ENCODE data around the gene RNLS. TPM values are rescaled to one million over a fixed set of nuclear protein-coding genes. Genes with fewer than 3 reads are reported as not detected.

RNLS gene
- total RNA-seq, 2 experiments from 2014 or later: not detected

- Histone ChIP-seq H3K27ac (ENCODE audit: low read depth, low read length, poor library complexity, severe bottlenecking) (no peak overlapping the region), H2AFZ (ENCODE audit: low read length) (peak overlapping the region; percentile 11; the same call in 1 of the 2 replicates)
- intact Hi-C loops (cut with micrococcal nuclease; ENCODE audit: unreplicated experiment): loop anchor here (2.0 to 5.0 kb wide), 3 partner anchors 97 to 429 kb away; partner anchors contain the start of genes KLLN and PTEN
These were observed 291.6 kb downstream of the RNLS start for GRCh38 chr10:88291289-88292184.

GRCh38 chr10:88289342-88289741, 293.8 kb downstream of the RNLS start:
- peak overlapping the region; percentile 10 for H3K4me2 ChIP-seq (ENCODE audit: low read length)
- DNase-seq (ENCODE audit: low spot score): peak; percentile 34
- ChIA-PET CTCF (ENCODE audit: unreplicated experiment) (interaction anchor here (0.5 kb wide), 1 partner anchor 107 kb away, joined by 3 read pairs; no protein-coding TSS in a partner anchor), POLR2A (interaction anchor here (0.6 to 2.4 kb wide), 6 partner anchors 9 to 415 kb away, joined by 3 to 6 read pairs (median 4); no protein-coding TSS in a partner anchor)
- H3K79me2 ChIP-seq (ENCODE audit: insufficient read depth, low read depth, low read length): no peaks in the 10 kb centered on the region
- no TSS peak for BruUV-seq (replicated peaks)
- TF ChIP-seq EZH2phosphoT487 (IDR thresholded peaks at IDR 0.05; ENCODE audit: borderline replicate concordance, low read depth, low read length): no peak
- H3K36me3 ChIP-seq (ENCODE audit: insufficient read depth, low read length): no peaks in the 10 kb centered on the region
- intact Hi-C loops (cut with micrococcal nuclease; ENCODE audit: unreplicated experiment): no loop called here
- H2AFZ ChIP-seq (ENCODE audit: low read length): peak overlapping the region; percentile 62
- H3K9me3 ChIP-seq (ENCODE audit: low read length): no peaks in the 10 kb centered on the region
- no peaks in the 10 kb centered on the region for H4K20me1 ChIP-seq (ENCODE audit: insufficient read depth, low read length)
- H3K4me3 ChIP-seq (ENCODE audit: low read depth, low read length, poor library complexity, severe bottlenecking): no peak overlapping the region
- H3K9me2 ChIP-seq (ENCODE audit: insufficient read depth, low read length): no peaks in the 10 kb centered on the region
- peaks cover 43% of the 10 kb centered on the region for H3K4me1 ChIP-seq (ENCODE audit: insufficient read depth, low read length, poor library complexity, severe bottlenecking)
- no peak overlapping the region for H3K27ac ChIP-seq (ENCODE audit: low read depth, low read length, poor library complexity, severe bottlenecking)

More at GRCh38 chr10:88291289-88292184, 291.6 kb downstream of the RNLS start:
- no peaks in the 10 kb centered on the region for H3K9me2 ChIP-seq (ENCODE audit: insufficient read depth, low read length)
- H3K36me3 ChIP-seq (ENCODE audit: insufficient read depth, low read length): no peaks in the 10 kb centered on the region
- ChIA-PET CTCF (ENCODE audit: unreplicated experiment) (interaction anchor here (0.5 to 1.3 kb wide), 6 partner anchors 9 to 356 kb away, joined by 3 to 4 read pairs (median 3); no protein-coding TSS in a partner anchor), POLR2A (interaction anchor here (0.6 to 6.0 kb wide), 13 partner anchors 10 to 472 kb away, joined by 3 to 46 read pairs (median 3); no protein-coding TSS in a partner anchor)
- no peak overlapping the region for H3K4me3 ChIP-seq (ENCODE audit: low read depth, low read length, poor library complexity, severe bottlenecking)
- TF ChIP-seq EZH2phosphoT487 (IDR thresholded peaks at IDR 0.05; ENCODE audit: borderline replicate concordance, low read depth, low read length) (no peak), CTCF (conservative IDR thresholded peaks at IDR 0.05; ENCODE audit: low read length) (peak; percentile 73)
- H3K4me2 ChIP-seq (ENCODE audit: low read length): peak overlapping the region; percentile 38
- no peaks in the 10 kb centered on the region for H3K9me3 ChIP-seq (ENCODE audit: low read length)
- no peaks in the 10 kb centered on the region for H3K79me2 ChIP-seq (ENCODE audit: insufficient read depth, low read depth, low read length)
- peaks cover 46% of the 10 kb centered on the region for H3K4me1 ChIP-seq (ENCODE audit: insufficient read depth, low read length, poor library complexity, severe bottlenecking)
- DNase-seq (ENCODE audit: low spot score): peak; percentile 67
- H4K20me1 ChIP-seq (ENCODE audit: insufficient read depth, low read length): no peaks in the 10 kb centered on the region
- no TSS peak for BruUV-seq (replicated peaks)

- no peaks in the 10 kb centered on the region for H3K79me2 ChIP-seq (ENCODE audit: insufficient read depth, low read depth, low read length)
- H2AFZ ChIP-seq (ENCODE audit: low read length): peak overlapping the region; percentile 62
- H3K4me2 ChIP-seq (ENCODE audit: low read length): peak overlapping the region; percentile 10; the same call in 1 of the 2 replicates
- H3K4me3 ChIP-seq (ENCODE audit: low read depth, low read length, poor library complexity, severe bottlenecking): no peak overlapping the region
- ChIA-PET CTCF (ENCODE audit: unreplicated experiment) (no interaction called here), POLR2A (interaction anchor here (0.9 to 2.4 kb wide), 7 partner anchors 8 to 102 kb away, joined by 3 to 7 read pairs (median 4); no protein-coding TSS in a partner anchor)
- H3K9me3 ChIP-seq (ENCODE audit: low read length): no peaks in the 10 kb centered on the region
- H3K27ac ChIP-seq (ENCODE audit: low read depth, low read length, poor library complexity, severe bottlenecking): no peak overlapping the region
- no peaks in the 10 kb centered on the region for H4K20me1 ChIP-seq (ENCODE audit: insufficient read depth, low read length)
- no peaks in the 10 kb centered on the region for H3K9me2 ChIP-seq (ENCODE audit: insufficient read depth, low read length)
- no peaks in the 10 kb centered on the region for H3K36me3 ChIP-seq (ENCODE audit: insufficient read depth, low read length)
- BruUV-seq (replicated peaks): no TSS peak
- TF ChIP-seq CTCF (conservative IDR thresholded peaks at IDR 0.05; ENCODE audit: low read length) (no peak), EZH2phosphoT487 (IDR thresholded peaks at IDR 0.05; ENCODE audit: borderline replicate concordance, low read depth, low read length) (no peak)
- peak; percentile 62 for DNase-seq (ENCODE audit: low spot score)
- intact Hi-C loops (cut with micrococcal nuclease; ENCODE audit: unreplicated experiment): no loop called here
- H3K4me1 ChIP-seq (ENCODE audit: insufficient read depth, low read length, poor library complexity, severe bottlenecking): peaks cover 50% of the 10 kb centered on the region
These were observed 294.6 kb downstream of the RNLS start for GRCh38 chr10:88288320-88289059.

All from OCI-LY7 (cell line).